Colonic mucosa (tissue), 4 donors: ENCODE measurements around the gene AFG3L2. TPM values are rescaled to one million over a fixed set of nuclear protein-coding genes. Genes with fewer than 3 reads are reported as not detected.

Source experiments
- DNase-seq: peaks from one replicate; pipeline ENCODE4 v3.0.0-alpha.2; 2020
- H3K27ac ChIP-seq: fragments of 200-600 bp; one replicate; pipeline ENCODE4 v1.8.0; 2021
- H3K27me3 ChIP-seq: fragments of 200-600 bp; one replicate; pipeline ENCODE4 v1.8.0; 2021
- H3K36me3 ChIP-seq: fragments of 200-600 bp; one replicate; pipeline ENCODE4 v1.8.0; 2021
- H3K4me1 ChIP-seq: fragments of 200-600 bp; one replicate; pipeline ENCODE4 v1.8.0; 2021; ENCODE audit warnings: mild to moderate bottlenecking
- H3K4me3 ChIP-seq: fragments of 200-600 bp; one replicate; pipeline ENCODE4 v1.8.0; 2021
- H3K9ac ChIP-seq, 2 donors: one replicate each; pipeline ENCODE4 v1.7.0; 2013; ENCODE audit warnings: control low read depth in 2 of 2, low read depth in 2 of 2, low read length in 2 of 2
- H3K9me3 ChIP-seq: fragments of 200-600 bp; one replicate; pipeline ENCODE4 v1.8.0; 2021
- CTCF ChIP-seq: fragments of 200-600 bp; IDR thresholded peaks from one replicate; pipeline ENCODE4 v1.8.0; 2022; ENCODE audit warnings: antibody characterized with exemption, mild to moderate bottlenecking
- intact Hi-C: fragments of 100-400 bp; cut with DNase I; formaldehyde crosslinking; loops from one replicate; pipeline ENCODE4 v1.14.1; 2022
- total RNA-seq, 2 donors: library from RNA; stranded (reverse); fragmentation: NEBNext Ultra II Directional in 1 of 2; extraction: Animal tissue kit (Norgen Biotek cat#: 25700) in 1 of 2; gene quantifications; one replicate each; pipeline ENCODE4 v1.2.1, GENCODE V29; 2021
- donor health status: healthy.
- donor health status: DM: no; HTN: no; CAD: no.
- donor health status: DM: no; HTN: no; CAD: no.

The AFG3L2 gene
- total RNA-seq, 2 donors from 2014 or later, result 94.3 to 112 TPM

- Histone ChIP-seq H3K4me3 (peak overlapping the region; percentile 70), H3K9ac (peak overlapping the region; percentile 73 to 98), H3K27ac (peak overlapping the region; percentile 100), H3K4me1 (peaks cover 22% of the 10 kb centered on the region), H3K9me3 (no peaks in the 10 kb centered on the region), H3K36me3 (no peaks in the 10 kb centered on the region), H3K27me3 (no peaks in the 10 kb centered on the region)
- DNase-seq, result peak; percentile 47
- intact Hi-C loops, result loop anchor here (10.0 kb wide), 1 partner anchor 51 kb away; no protein-coding TSS in a partner anchor
- no peak for TF ChIP-seq CTCF
Measured at GRCh38 chr18:12376034-12376753, 833 bp downstream of the AFG3L2 start.

- peak overlapping the region; percentile 52 for H3K27ac ChIP-seq
- no peak for TF ChIP-seq CTCF
Measured at GRCh38 chr18:12374401-12374800, 2.6 kb downstream of the AFG3L2 start.

GRCh38 chr18:12373771-12374116 is 3.3 kb downstream of the AFG3L2 start:
- Histone ChIP-seq H3K9ac (peak overlapping the region in 1 of 2 donors; percentile 3), H3K36me3 (no peaks in the 10 kb centered on the region), H3K4me1 (peaks cover 22% of the 10 kb centered on the region), H3K9me3 (no peaks in the 10 kb centered on the region), H3K27me3 (no peaks in the 10 kb centered on the region), H3K4me3 (no peak overlapping the region), H3K27ac (peak overlapping the region; percentile 52)
- DNase-seq, result no peak
- intact Hi-C loops, result loop anchor here (10.0 kb wide), 1 partner anchor 49 kb away; no protein-coding TSS in a partner anchor
- TF ChIP-seq CTCF, result no peak

More at GRCh38 chr18:12374401-12374800, 2.6 kb downstream of the AFG3L2 start:
- Histone ChIP-seq H3K36me3 (no peaks in the 10 kb centered on the region), H3K9me3 (no peaks in the 10 kb centered on the region), H3K9ac (peak overlapping the region in 1 of 2 donors; percentile 21), H3K27me3 (no peaks in the 10 kb centered on the region), H3K4me1 (peaks cover 22% of the 10 kb centered on the region), H3K4me3 (no peak overlapping the region)
- no peak for DNase-seq
- intact Hi-C loops, result loop anchor here (10.0 kb wide), 1 partner anchor 50 kb away; no protein-coding TSS in a partner anchor

GRCh38 chr18:12373116-12373770 is 3.8 kb downstream of the AFG3L2 start:
- no peak for TF ChIP-seq CTCF
- H3K9me3 ChIP-seq, result no peaks in the 10 kb centered on the region
- H3K4me3 ChIP-seq, result no peak overlapping the region
- peak overlapping the region in 1 of 2 donors; percentile 3 for H3K9ac ChIP-seq
- H3K36me3 ChIP-seq, result no peaks in the 10 kb centered on the region
- no peaks in the 10 kb centered on the region for H3K27me3 ChIP-seq
- H3K4me1 ChIP-seq, result peaks cover 22% of the 10 kb centered on the region
- peak; percentile 47 for DNase-seq
- peak overlapping the region; percentile 52 for H3K27ac ChIP-seq
- intact Hi-C loops, result loop anchor here (10.0 kb wide), 1 partner anchor 48 kb away; no protein-coding TSS in a partner anchor

- Histone ChIP-seq H3K4me3 (no peak overlapping the region), H3K9me3 (no peaks in the 10 kb centered on the region), H3K27me3 (no peaks in the 10 kb centered on the region), H3K27ac (no peak overlapping the region), H3K36me3 (no peaks in the 10 kb centered on the region), H3K9ac (no peak overlapping the region), H3K4me1 (peaks cover 24% of the 10 kb centered on the region)
- no peak for DNase-seq
- no peak for TF ChIP-seq CTCF
- intact Hi-C loops, result loop anchor here (10.0 kb wide), 1 partner anchor 48 kb away; no protein-coding TSS in a partner anchor
Measured at GRCh38 chr18:12372406-12372805, 4.6 kb downstream of the AFG3L2 start.
